ENCODE data around the gene CEMIP.
A peak's percentile ranks its signal among the peaks of the same experiment; 100 is the strongest.

CEMIP gene

GRCh38 chr15:80779658-80780415 is 667 bp downstream of the CEMIP start:
- DNase-seq (ENCODE audit: low read depth), result peak; percentile 36
- TF ChIP-seq CTCF (conservative IDR thresholded peaks at IDR 0.05; ENCODE audit: control insufficient read depth, insufficient read depth, low read depth, low read length), result no peak
- H3K4me3 ChIP-seq (ENCODE audit: control insufficient read depth, low read depth, low read length), result peak overlapping the region; percentile 47

- peak overlapping the region; percentile 47 for H3K4me3 ChIP-seq (ENCODE audit: control insufficient read depth, low read depth, low read length)
- TF ChIP-seq CTCF (conservative IDR thresholded peaks at IDR 0.05; ENCODE audit: control insufficient read depth, insufficient read depth, low read depth, low read length), result no peak
- DNase-seq (ENCODE audit: low read depth), result peak; percentile 51
Measured at GRCh38 chr15:80780416-80781221, 1.4 kb downstream of the CEMIP start.

GRCh38 chr15:80783260-80783659 is 4.1 kb downstream of the CEMIP start:
- DNase-seq (ENCODE audit: low read depth), result no peak

GRCh38 chr15:80785335-80785734 is 6.2 kb downstream of the CEMIP start:
- H3K4me3 ChIP-seq (ENCODE audit: control insufficient read depth, low read depth, low read length), result no peak overlapping the region
- no peak for TF ChIP-seq CTCF (conservative IDR thresholded peaks at IDR 0.05; ENCODE audit: control insufficient read depth, insufficient read depth, low read depth, low read length)
- DNase-seq (ENCODE audit: low read depth), result no peak

More at GRCh38 chr15:80783260-80783659, 4.1 kb downstream of the CEMIP start:
- no peak for TF ChIP-seq CTCF (conservative IDR thresholded peaks at IDR 0.05; ENCODE audit: control insufficient read depth, insufficient read depth, low read depth, low read length)
- no peak overlapping the region for H3K4me3 ChIP-seq (ENCODE audit: control insufficient read depth, low read depth, low read length)

GRCh38 chr15:80785811-80786354 is 6.7 kb downstream of the CEMIP start:
- TF ChIP-seq CTCF (conservative IDR thresholded peaks at IDR 0.05; ENCODE audit: control insufficient read depth, insufficient read depth, low read depth, low read length), result no peak
- no peak overlapping the region for H3K4me3 ChIP-seq (ENCODE audit: control insufficient read depth, low read depth, low read length)
- DNase-seq (ENCODE audit: low read depth), result no peak

- no peak for DNase-seq (ENCODE audit: low read depth)
- no peak for TF ChIP-seq CTCF (conservative IDR thresholded peaks at IDR 0.05; ENCODE audit: control insufficient read depth, insufficient read depth, low read depth, low read length)
- no peak overlapping the region for H3K4me3 ChIP-seq (ENCODE audit: control insufficient read depth, low read depth, low read length)
Measured at GRCh38 chr15:80787316-80787715, 8.1 kb downstream of the CEMIP start.
